Measurements from ENCODE around the gene KIF3A.

The KIF3A gene

GRCh38 chr5:132663771-132664695 is 73.3 kb downstream of the KIF3A start:
- no peak for DNase-seq (ENCODE audit: low read depth, low spot score)

DNA sequence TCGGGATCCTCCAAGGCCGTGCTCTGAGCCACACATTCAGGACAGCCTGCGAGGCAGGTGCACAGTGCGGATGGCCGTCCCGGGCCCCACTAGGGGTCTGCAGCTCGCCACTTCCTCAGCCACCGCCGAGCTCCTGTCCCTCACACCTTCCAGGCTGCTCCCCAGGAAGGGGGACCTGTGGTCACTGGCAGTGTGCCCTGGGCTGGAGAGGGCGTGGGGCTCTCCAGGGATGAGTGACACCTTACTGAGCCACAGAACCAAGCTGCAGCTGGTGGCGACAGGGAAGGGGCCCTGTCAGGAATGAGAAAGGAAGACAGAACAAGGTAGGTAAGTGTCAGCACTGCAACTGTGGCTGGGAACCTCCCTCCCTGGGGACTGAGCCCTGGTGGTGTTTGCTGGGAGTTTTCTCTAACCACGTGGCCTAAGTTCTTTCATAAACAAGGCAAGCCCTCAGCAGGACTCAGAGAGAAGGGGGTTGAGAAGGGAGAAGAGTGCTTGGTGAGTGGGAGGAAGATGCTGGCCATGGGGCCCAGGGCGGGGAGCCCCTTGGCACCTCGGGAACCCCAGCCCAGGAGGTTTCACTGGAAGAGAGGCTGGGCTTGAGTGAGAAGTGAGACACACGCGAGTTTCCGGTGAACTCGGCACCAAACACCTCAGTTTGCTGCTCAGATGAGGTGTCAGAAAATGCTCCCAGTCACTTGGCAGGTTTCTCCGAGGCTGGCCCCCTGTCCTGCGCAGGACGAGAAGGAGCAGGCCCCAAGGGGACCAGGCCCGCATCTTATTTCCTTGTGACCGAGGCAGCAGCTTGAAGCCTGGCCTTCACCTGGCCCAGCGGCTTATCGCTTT is 74.2 kb downstream of the KIF3A start:
- no peak for DNase-seq (ENCODE audit: low read depth, low spot score)

GRCh38 chr5:132662004-132662401 is 75.3 kb downstream of the KIF3A start:
- DNase-seq (ENCODE audit: low read depth, low spot score), result no peak

DNA sequence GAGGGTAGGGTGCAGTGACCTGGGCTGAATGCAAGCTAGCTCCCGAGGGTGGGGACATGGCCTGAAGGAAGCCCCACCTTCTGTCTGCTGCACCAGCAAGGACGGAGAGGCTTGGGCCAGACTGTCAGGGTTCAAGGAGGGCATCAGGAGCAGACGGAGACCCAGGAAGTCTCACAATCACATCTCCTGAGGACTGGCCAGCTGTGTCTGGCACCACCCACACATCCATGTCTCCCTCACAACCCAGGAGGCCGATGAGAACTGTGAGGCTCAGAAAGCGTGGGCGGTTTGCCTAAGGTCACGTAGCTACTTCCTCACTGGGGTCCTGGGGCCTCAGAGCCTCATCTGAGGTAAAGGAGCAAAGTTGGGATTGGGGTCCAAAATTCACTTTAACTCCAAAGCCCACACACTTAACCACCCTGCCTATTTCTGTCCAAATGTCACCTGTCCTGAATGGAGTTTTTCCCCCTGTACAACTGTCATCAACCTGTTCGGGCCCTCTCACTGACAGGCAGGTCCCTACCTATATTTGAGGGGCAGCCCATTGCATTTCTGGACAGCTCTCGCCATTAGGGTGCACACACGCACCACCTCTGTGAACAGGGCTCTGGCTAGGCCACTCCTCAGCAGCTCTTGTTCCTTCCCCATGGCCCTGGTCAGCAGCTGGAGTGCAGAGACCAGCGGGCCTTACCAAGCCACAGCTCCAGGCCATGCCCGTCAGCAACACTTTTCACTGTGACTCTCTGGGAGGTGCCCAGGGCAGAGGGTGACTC is 75.9 kb downstream of the KIF3A start:
- no peak for DNase-seq (ENCODE audit: low read depth, low spot score)

DNA sequence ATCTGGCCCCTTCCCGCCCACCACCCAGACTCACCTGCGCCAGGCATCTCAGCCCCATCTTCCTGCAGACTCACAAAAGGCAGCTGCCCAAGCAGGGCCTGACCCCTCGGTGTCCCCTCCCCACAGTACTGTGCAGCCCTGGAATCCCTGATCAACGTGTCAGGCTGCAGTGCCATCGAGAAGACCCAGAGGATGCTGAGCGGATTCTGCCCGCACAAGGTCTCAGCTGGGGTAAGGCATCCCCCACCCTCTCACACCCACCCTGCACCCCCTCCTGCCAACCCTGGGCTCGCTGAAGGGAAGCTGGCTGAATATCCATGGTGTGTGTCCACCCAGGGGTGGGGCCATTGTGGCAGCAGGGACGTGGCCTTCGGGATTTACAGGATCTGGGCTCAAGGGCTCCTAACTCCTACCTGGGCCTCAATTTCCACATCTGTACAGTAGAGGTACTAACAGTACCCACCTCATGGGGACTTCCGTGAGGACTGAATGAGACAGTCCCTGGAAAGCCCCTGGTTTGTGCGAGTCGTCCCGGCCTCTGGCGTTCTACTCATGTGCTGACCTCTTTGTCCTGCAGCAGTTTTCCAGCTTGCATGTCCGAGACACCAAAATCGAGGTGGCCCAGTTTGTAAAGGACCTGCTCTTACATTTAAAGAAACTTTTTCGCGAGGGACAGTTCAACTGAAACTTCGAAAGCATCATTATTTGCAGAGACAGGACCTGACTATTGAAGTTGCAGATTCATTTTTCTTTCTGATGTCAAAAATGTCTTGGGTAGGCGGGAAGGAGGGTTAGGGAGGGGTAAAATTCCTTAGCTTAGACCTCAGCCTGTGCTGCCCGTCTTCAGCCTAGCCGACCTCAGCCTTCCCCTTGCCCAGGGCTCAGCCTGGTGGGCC is 77.5 kb downstream of the KIF3A start:
- no peak for DNase-seq (ENCODE audit: low read depth, low spot score)

- DNase-seq (ENCODE audit: low read depth, low spot score), result no peak
Observed at GRCh38 chr5:132658381-132659302, 78.7 kb downstream of the KIF3A start.

DNA sequence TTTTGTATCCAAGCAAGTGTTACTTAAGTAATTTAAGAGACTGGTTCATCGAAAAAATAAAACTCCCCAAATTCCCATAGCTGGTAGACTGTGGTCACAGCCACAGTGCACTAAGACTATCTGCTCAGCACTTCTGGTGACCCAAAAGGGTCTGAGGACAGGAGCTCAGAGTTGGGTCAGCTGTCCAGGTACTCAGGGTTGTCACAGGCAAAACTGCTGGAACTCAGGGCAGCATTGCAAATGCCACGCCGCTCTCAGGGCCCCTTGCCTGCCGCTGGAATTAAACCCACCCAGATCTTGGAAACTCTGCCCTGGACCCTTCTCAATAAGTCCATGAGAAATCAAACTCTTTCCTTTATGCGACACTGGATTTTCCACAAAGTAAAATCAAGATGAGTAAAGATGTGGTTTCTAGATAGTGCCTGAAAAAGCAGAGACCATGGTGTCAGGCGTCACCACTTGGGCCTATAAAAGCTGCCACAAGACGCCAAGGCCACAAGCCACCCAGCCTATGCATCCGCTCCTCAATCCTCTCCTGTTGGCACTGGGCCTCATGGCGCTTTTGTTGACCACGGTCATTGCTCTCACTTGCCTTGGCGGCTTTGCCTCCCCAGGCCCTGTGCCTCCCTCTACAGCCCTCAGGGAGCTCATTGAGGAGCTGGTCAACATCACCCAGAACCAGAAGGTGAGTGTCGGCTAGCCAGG is 79.5 kb downstream of the KIF3A start, which contains the start of gene IL13:
Gene IL13, plus strand, starts transcription at position 498 of the 705 bp plus-strand sequence. Its CDS starts 14 bp downstream, at position 512.
- no peak for DNase-seq (ENCODE audit: low read depth, low spot score)

GRCh38 chr5:132656774-132657355 is 80.5 kb downstream of the KIF3A start:
- DNase-seq (ENCODE audit: low read depth, low spot score), result no peak

GRCh38 chr5:132655821-132656773 is 81.2 kb downstream of the KIF3A start:
- DNase-seq (ENCODE audit: low read depth, low spot score), result no peak

DNA sequence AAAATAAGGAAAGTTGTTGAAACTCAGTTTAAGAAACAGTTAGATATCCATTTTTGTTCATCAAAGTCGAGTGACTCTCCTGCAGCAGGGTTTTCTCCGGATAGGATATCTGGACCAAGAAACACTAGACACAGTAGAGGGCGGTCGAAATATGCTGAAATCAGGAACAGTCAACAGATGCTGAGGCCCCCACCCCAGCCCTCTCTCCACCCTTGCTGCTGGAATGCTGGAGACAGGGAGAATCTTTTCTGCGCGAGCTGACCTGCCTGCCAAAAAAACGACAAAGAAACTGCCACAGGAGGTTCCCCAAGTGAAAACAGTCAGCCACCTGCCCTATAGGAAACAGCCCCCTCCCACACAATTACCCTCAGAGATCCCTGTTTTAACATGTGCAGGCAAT is 83.6 kb downstream of the KIF3A start:
- no peak for DNase-seq (ENCODE audit: low read depth, low spot score)

DNA sequence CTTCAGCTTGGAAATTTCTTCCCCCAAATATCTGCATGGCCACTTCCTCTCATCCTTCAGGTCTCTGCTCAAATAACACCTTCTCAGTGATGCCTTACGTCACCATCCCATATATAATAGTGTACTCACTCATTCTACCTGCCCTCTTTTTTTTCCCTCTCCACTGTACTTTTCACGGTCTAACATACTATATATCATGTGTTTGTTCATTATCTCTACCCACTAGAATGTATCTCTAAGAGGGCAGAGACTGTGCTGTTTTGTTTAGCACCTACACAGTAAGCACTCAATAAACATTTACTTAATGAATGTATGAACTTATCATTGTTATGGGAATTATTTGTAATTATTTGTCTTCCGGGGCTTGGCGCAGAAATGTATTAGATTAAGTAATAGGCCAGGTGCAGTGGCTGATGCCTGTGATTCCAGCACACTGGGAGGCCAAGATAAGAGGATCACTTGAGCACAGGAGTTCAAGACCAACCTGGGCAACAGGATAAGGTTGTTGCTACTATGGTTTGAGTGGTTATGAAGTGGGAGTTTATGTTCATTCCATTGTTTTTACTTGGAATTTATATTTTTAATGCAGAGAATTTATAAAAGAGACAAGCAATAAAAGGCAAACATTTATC is 85.4 kb downstream of the KIF3A start:
- no peak for DNase-seq (ENCODE audit: low read depth, low spot score)

DNA sequence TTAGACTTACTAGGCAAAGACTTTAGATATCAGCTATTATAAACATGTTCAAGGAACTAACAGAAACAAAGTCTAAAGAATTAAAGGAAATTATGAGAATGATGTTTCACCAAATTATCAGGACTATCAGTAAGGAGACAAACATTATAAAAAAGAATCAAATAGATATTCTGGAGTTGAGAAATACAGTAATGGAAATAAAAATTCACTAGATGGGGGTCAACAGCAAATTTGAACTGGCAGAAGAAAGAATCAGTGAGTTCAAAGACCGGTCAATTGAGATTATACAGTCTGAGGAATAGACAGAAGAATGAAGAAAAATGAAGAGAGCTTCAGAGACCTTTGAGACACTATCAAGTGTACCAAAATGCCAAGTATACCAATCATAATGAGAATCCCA is 89.0 kb downstream of the KIF3A start:
- DNase-seq (ENCODE audit: low read depth, low spot score), result no peak

GRCh38 chr5:132647473-132647872 is 89.9 kb downstream of the KIF3A start:
- no peak for DNase-seq (ENCODE audit: low read depth, low spot score)

- no peak for DNase-seq (ENCODE audit: low read depth, low spot score)
Observed at GRCh38 chr5:132646583-132647266, 90.6 kb downstream of the KIF3A start.

DNA sequence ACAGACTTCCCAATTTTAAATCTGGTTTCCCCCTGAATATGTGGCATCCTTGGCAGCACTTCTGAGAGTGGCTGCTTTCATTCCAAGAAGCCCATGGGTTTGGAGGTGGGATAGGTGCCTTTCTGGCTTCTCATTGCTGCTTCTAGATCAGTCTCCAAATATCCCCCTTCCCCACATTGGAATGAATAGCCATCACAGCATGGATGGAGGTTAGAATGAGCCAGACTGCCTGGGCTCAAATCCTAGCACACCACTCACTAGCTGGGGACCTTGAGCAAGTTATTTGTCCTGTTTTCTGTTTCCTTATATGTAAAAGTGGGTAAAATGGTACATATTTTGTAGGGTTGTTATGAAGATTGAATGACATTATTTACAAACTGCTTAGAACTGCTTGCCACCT is 93.2 kb downstream of the KIF3A start:
- no peak for DNase-seq (ENCODE audit: low read depth, low spot score)
